Astrocyte (in vitro differentiated cells and primary cell): ENCODE results near the gene CHKA. TPM values are rescaled to one million over a fixed set of nuclear protein-coding genes. Genes with fewer than 3 reads are reported as not detected.

Experiments used
- DNase-seq: peaks from one replicate; pipeline ENCODE4 v3.0.0-alpha.2; 2010; ENCODE audit warnings: low read depth
- FAIRE-seq: peaks from 2 replicates; lab custom pipeline; 2011; peaks lifted over from hg19 to GRCh38; lab: Jason Lieb, UNC
- H2AFZ ChIP-seq: 2 replicates; pipeline ENCODE4 v1.6.0; 2012; ENCODE audit warnings: low read depth, low read length, inconsistent platforms
- H3K27ac ChIP-seq: 2 replicates; pipeline ENCODE4 v1.5.1; 2011; ENCODE audit warnings: low read depth, low read length, inconsistent platforms
- H3K27me3 ChIP-seq: 2 replicates; pipeline ENCODE4 v1.6.0; 2011; ENCODE audit warnings: low read length, inconsistent platforms; ENCODE audit not compliant: insufficient read depth
- H3K36me3 ChIP-seq: 2 replicates; pipeline ENCODE4 v1.5.1; 2011; ENCODE audit warnings: low read length, inconsistent platforms; ENCODE audit not compliant: insufficient read depth
- H3K4me1 ChIP-seq: 2 replicates; pipeline ENCODE4 v1.5.1; 2011; ENCODE audit warnings: low read length, inconsistent platforms; ENCODE audit not compliant: insufficient read depth
- H3K4me2 ChIP-seq: 2 replicates; pipeline ENCODE4 v1.6.0; 2012; ENCODE audit warnings: low read length, inconsistent platforms
- H3K4me3 ChIP-seq: 2 replicates; pipeline ENCODE4 v1.5.1; 2011; ENCODE audit warnings: low read depth, mild to moderate bottlenecking, low read length, inconsistent platforms; ENCODE audit not compliant: insufficient read depth
- H3K79me2 ChIP-seq: 2 replicates; pipeline ENCODE4 v1.6.0; 2012; ENCODE audit warnings: mild to moderate bottlenecking, low read length, inconsistent platforms; ENCODE audit not compliant: insufficient read depth
- H3K9ac ChIP-seq: 2 replicates; pipeline ENCODE4 v1.6.0; 2012; ENCODE audit warnings: mild to moderate bottlenecking, low read length, inconsistent platforms
- H3K9me3 ChIP-seq: 2 replicates; pipeline ENCODE4 v1.5.1; 2012; ENCODE audit warnings: low read depth, mild to moderate bottlenecking, low read length, inconsistent platforms; ENCODE audit not compliant: insufficient read depth
- H4K20me1 ChIP-seq: 2 replicates; pipeline ENCODE4 v1.6.0; 2012; ENCODE audit warnings: low read length, inconsistent platforms; ENCODE audit not compliant: insufficient read depth
- H3K27ac Mint-ChIP-seq: one replicate; pipeline ENCODE4 v1.8.0; 2021; ENCODE audit warnings: mild to moderate bottlenecking, mixed read lengths; ENCODE audit not compliant: unreplicated experiment
- H3K27me3 Mint-ChIP-seq: one replicate; pipeline ENCODE4 v1.8.0; 2021; ENCODE audit warnings: low read depth, mixed read lengths; ENCODE audit not compliant: unreplicated experiment
- H3K36me3 Mint-ChIP-seq: one replicate; pipeline ENCODE4 v1.8.0; 2021; ENCODE audit warnings: low read depth, mixed read lengths; ENCODE audit not compliant: unreplicated experiment
- H3K4me1 Mint-ChIP-seq: one replicate; pipeline ENCODE4 v1.8.0; 2021; ENCODE audit warnings: low read depth, mixed read lengths; ENCODE audit not compliant: unreplicated experiment
- H3K4me3 Mint-ChIP-seq: one replicate; pipeline ENCODE4 v1.8.0; 2021; ENCODE audit warnings: mild to moderate bottlenecking, moderate library complexity, mixed read lengths; ENCODE audit not compliant: unreplicated experiment
- H3K9me3 Mint-ChIP-seq: one replicate; pipeline ENCODE4 v1.8.0; 2021; ENCODE audit warnings: mild to moderate bottlenecking, mixed read lengths; ENCODE audit not compliant: unreplicated experiment
- CTCF ChIP-seq: IDR thresholded peaks from 2 replicates; pipeline ENCODE4 v1.5.1; 2011; ENCODE audit warnings: low read depth, mild to moderate bottlenecking, inconsistent platforms, low read length, moderate library complexity; ENCODE audit not compliant: insufficient read depth
- EZH2 ChIP-seq: IDR thresholded peaks from 2 replicates; pipeline ENCODE4 v1.6.1; 2012; ENCODE audit warnings: mild to moderate bottlenecking, low read length, inconsistent platforms; ENCODE audit not compliant: insufficient read depth
- total RNA-seq: library from RNA; stranded (reverse); gene quantifications from 2 replicates; pipeline ENCODE4 v1.2.1, GENCODE V29; 2021

Gene CHKA
- total RNA-seq, 1 donor from 2014 or later: 37.7 TPM

- no peak overlapping the region for H3K4me2 ChIP-seq
- H3K27ac Mint-ChIP-seq: no peak overlapping the region
- no peaks in the 10 kb centered on the region for H3K9me3 ChIP-seq
- no peaks in the 10 kb centered on the region for H3K36me3 ChIP-seq
- no peaks in the 10 kb centered on the region for H3K27me3 Mint-ChIP-seq
- H2AFZ ChIP-seq: no peak overlapping the region
- no peaks in the 10 kb centered on the region for H4K20me1 ChIP-seq
- no peak for TF ChIP-seq EZH2
- no peak for TF ChIP-seq CTCF
- no peak overlapping the region for H3K4me3 Mint-ChIP-seq
- no peak for FAIRE-seq
- H3K4me1 Mint-ChIP-seq: no peaks in the 10 kb centered on the region
- peak overlapping the region; percentile 31 for H3K9ac ChIP-seq
- peaks cover 14% of the 10 kb centered on the region for H3K9me3 Mint-ChIP-seq
- no peak overlapping the region for H3K27ac ChIP-seq
- H3K27me3 ChIP-seq: no peaks in the 10 kb centered on the region
- H3K4me3 ChIP-seq: no peak overlapping the region
- no peak for DNase-seq
- H3K36me3 Mint-ChIP-seq: no peaks in the 10 kb centered on the region
- no peaks in the 10 kb centered on the region for H3K79me2 ChIP-seq
- H3K4me1 ChIP-seq: no peaks in the 10 kb centered on the region
Measured at GRCh38 chr11:68137833-68138232, 16.6 kb upstream of the CHKA start.

- H3K27me3 ChIP-seq: no peaks in the 10 kb centered on the region
- H3K4me2 ChIP-seq: no peak overlapping the region
- FAIRE-seq (no peak), DNase-seq (no peak)
- no peaks in the 10 kb centered on the region for H4K20me1 ChIP-seq
- peaks cover 6% of the 10 kb centered on the region for H3K36me3 Mint-ChIP-seq
- no peak overlapping the region for H3K27ac Mint-ChIP-seq
- no peaks in the 10 kb centered on the region for H3K4me1 ChIP-seq
- H3K79me2 ChIP-seq: no peaks in the 10 kb centered on the region
- no peak overlapping the region for H3K27ac ChIP-seq
- no peak overlapping the region for H3K4me3 ChIP-seq
- H3K4me3 Mint-ChIP-seq: no peak overlapping the region
- H3K9ac ChIP-seq: no peak overlapping the region
- no peaks in the 10 kb centered on the region for H3K36me3 ChIP-seq
- no peaks in the 10 kb centered on the region for H3K9me3 ChIP-seq
- no peak overlapping the region for H2AFZ ChIP-seq
- H3K9me3 Mint-ChIP-seq: peaks cover 20% of the 10 kb centered on the region
- no peaks in the 10 kb centered on the region for H3K27me3 Mint-ChIP-seq
- no peaks in the 10 kb centered on the region for H3K4me1 Mint-ChIP-seq
- TF ChIP-seq CTCF: no peak
- no peak for TF ChIP-seq EZH2
Measured at GRCh38 chr11:68136866-68137265, 15.7 kb upstream of the CHKA start.

DNA sequence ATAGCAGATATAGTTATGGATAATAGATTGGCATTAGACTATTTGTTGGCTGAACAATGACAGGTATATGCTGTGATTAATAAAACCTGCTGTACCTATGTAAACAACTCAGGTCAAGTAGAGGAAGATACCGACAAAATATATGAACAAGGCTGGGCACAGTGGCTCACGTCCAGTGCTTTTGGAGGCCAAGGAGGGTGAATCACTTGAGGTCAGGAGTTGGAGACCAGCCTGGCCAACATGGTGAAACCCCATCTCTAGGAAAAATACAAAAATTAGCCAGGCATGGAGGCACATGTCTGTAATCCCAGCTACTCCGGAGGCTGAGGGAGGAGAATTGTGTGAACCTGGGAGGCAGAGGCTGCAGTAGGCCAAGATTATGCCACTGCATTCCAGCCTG, 14.0 kb upstream of the CHKA start:
- peaks cover 6% of the 10 kb centered on the region for H3K36me3 Mint-ChIP-seq
- no peak overlapping the region for H3K27ac ChIP-seq
- H3K4me3 Mint-ChIP-seq: no peak overlapping the region
- H3K36me3 ChIP-seq: no peaks in the 10 kb centered on the region
- no peak overlapping the region for H3K4me2 ChIP-seq
- no peak overlapping the region for H3K9ac ChIP-seq
- no peaks in the 10 kb centered on the region for H4K20me1 ChIP-seq
- no peaks in the 10 kb centered on the region for H3K4me1 ChIP-seq
- H3K4me3 ChIP-seq: no peak overlapping the region
- H2AFZ ChIP-seq: no peak overlapping the region
- no peak for TF ChIP-seq CTCF
- no peak for TF ChIP-seq EZH2
- H3K9me3 ChIP-seq: no peaks in the 10 kb centered on the region
- no peak for DNase-seq
- no peaks in the 10 kb centered on the region for H3K27me3 Mint-ChIP-seq
- H3K27me3 ChIP-seq: no peaks in the 10 kb centered on the region
- peaks cover 21% of the 10 kb centered on the region for H3K9me3 Mint-ChIP-seq
- no peaks in the 10 kb centered on the region for H3K4me1 Mint-ChIP-seq
- no peak for FAIRE-seq
- H3K79me2 ChIP-seq: no peaks in the 10 kb centered on the region
- no peak overlapping the region for H3K27ac Mint-ChIP-seq
